Hepatocyte (in vitro differentiated cells): ENCODE measurements around the gene EPHX1.

Experiments used
- EZH2 ChIP-seq: fragments of 200-600 bp; sonication (generic); IDR thresholded peaks from 2 replicates; pipeline ENCODE4 v1.6.1; 2016; ENCODE audit warnings: antibody characterized with exemption, mild to moderate bottlenecking, borderline replicate concordance
- EZH2phosphoT487 ChIP-seq: fragments of 200-600 bp; sonication (generic); IDR thresholded peaks from one replicate; pipeline ENCODE4 v1.6.1; 2018; ENCODE audit warnings: antibody characterized with exemption, mild to moderate bottlenecking, low read depth, moderate library complexity; ENCODE audit not compliant: unreplicated experiment, severe bottlenecking

- TF ChIP-seq EZH2 (no peak), EZH2phosphoT487 (no peak)
Observed at GRCh38 chr1:225819346-225820192, 9.6 kb downstream of the EPHX1 start.
